ENCODE results near the gene APCS.

- TF ChIP-seq, protein P1, sequence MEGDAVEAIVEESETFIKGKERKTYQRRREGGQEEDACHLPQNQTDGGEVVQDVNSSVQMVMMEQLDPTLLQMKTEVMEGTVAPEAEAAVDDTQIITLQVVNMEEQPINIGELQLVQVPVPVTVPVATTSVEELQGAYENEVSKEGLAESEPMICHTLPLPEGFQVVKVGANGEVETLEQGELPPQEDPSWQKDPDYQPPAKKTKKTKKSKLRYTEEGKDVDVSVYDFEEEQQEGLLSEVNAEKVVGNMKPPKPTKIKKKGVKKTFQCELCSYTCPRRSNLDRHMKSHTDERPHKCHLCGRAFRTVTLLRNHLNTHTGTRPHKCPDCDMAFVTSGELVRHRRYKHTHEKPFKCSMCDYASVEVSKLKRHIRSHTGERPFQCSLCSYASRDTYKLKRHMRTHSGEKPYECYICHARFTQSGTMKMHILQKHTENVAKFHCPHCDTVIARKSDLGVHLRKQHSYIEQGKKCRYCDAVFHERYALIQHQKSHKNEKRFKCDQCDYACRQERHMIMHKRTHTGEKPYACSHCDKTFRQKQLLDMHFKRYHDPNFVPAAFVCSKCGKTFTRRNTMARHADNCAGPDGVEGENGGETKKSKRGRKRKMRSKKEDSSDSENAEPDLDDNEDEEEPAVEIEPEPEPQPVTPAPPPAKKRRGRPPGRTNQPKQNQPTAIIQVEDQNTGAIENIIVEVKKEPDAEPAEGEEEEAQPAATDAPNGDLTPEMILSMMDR (IDR thresholded peaks at IDR 0.05; ENCODE audit: low read length) = no peak
- no peak for TF ChIP-seq EZH2phosphoT487 (IDR thresholded peaks at IDR 0.05; ENCODE audit: low read length)
Observed at GRCh38 chr1:159591981-159592380, 4.4 kb downstream of the APCS start.
